Heart right ventricle (tissue), 16 donors: ENCODE measurements around the gene MUC5AC. TPM values are rescaled to one million over a fixed set of nuclear protein-coding genes. Genes with fewer than 3 reads are reported as not detected.

Experiments used
- ATAC-seq, 8 donors: fragments of 200-7000 bp; cut with Tn5 transposase; one replicate each; pipeline ENCODE4 v1.9.1; 2020; ENCODE audit warnings: mild to moderate bottlenecking in 8 of 8, moderate library complexity in 8 of 8, moderate number of reproducible peaks in 1 of 8
- DNase-seq, 2 donors: peaks; one replicate each; pipeline ENCODE4 v3.0.0-alpha.2; 2020
- H3K27ac ChIP-seq, 10 donors: fragments of 200-600 bp; sonication (generic) in 2 of 10; one replicate each; pipeline versions ENCODE4 v1.5.0 to v1.8.0; 2020 to 2022; ENCODE audit warnings: mild to moderate bottlenecking in 3 of 10
- H3K27me3 ChIP-seq, 7 donors: fragments of 200-600 bp; one replicate each; pipeline ENCODE4 v1.8.0; 2021 to 2022; ENCODE audit warnings: mild to moderate bottlenecking in 2 of 7
- H3K36me3 ChIP-seq, 9 donors: fragments of 200-600 bp; sonication (generic) in 1 of 9; one replicate each; pipeline versions ENCODE4 v1.5.0 to v1.8.0; 2020 to 2022; ENCODE audit warnings: mild to moderate bottlenecking in 2 of 9
- H3K4me1 ChIP-seq, 9 donors: fragments of 200-600 bp; sonication (generic) in 1 of 9; one replicate each; pipeline versions ENCODE4 v1.5.0 to v1.8.0; 2020 to 2022; ENCODE audit warnings: mild to moderate bottlenecking in 4 of 9
- H3K4me3 ChIP-seq, 10 donors: fragments of 200-600 bp; sonication (generic) in 2 of 10; one replicate each; pipeline versions ENCODE4 v1.5.0 to v1.8.0; 2020 to 2022; ENCODE audit warnings: mild to moderate bottlenecking in 7 of 10, moderate library complexity in 2 of 10
- H3K9me3 ChIP-seq, 11 donors: fragments of 200-600 bp in 10 of 11; sonication (generic) in 2 of 11; one replicate each; pipeline versions ENCODE4 v1.5.0 to v1.8.0; 2013 to 2022; ENCODE audit warnings: mild to moderate bottlenecking in 2 of 11, control low read depth in 1 of 11, moderate library complexity in 1 of 11
- WGBS, 2 donors: extraction: QIAGEN DNeasy Blood & Tissue Kit; methylation state at CpG; one replicate each; pipeline ENCODE4 v1.1.7; 2013; ENCODE audit warnings: inconsistent platforms in 1 of 2; 5-methylcytosine and 5-hydroxymethylcytosine counted together
- intact Hi-C, 10 donors: fragments of 100-400 bp; cut with DNase I; formaldehyde crosslinking; loops; one replicate each; pipeline versions ENCODE4 v1.11.1 to v1.14.2; 2022
- polyA plus RNA-seq, 2 donors: library from polyadenylated mRNA; stranded (reverse); fragments of 200-250 nt; gene quantifications; one replicate each; pipeline ENCODE4 v1.2.3, GENCODE V29; 2013
- total RNA-seq, 10 donors: library from RNA; stranded (reverse); fragmentation: NEBNext Ultra II Directional in 3 of 10; extraction: Animal tissue kit (Norgen Biotek cat#: 25700) in 3 of 10; gene quantifications; one replicate each; pipeline versions ENCODE4 v1.2.1 to v1.2.4, GENCODE V29; 2021 to 2023
- TF ChIP-seq, protein P1 (sequence below), 9 donors: fragments of 200-600 bp; sonication (generic) in 2 of 9; IDR thresholded peaks; one replicate each; pipeline versions ENCODE4 v1.5.0 to v1.8.0; 2021 to 2022; ENCODE audit warnings: antibody characterized with exemption in 9 of 9, mild to moderate bottlenecking in 5 of 9, moderate library complexity in 1 of 9
- donor health status: Arrhythmogenic right ventricular cardiomyopathy.
- donor health status: ischemic (EF 13 %, LVEDD 7.1; RV severe dilation, severe dysfunction).
- donor health status: healthy with polysubstance abuse.
- donor health status: DM: no; HTN: yes; CAD: no.
- donor health status: DM: no; HTN: no; CAD: no.
- donor health status: ischemic (EF 25% LVEDD 6.9; RV normal size, moderate dysfunction).
- donor health status: ischemic (EF 25% LVEDD 5.7; RV mildly dilated, moderate dysfunction).
- donor health status: healthy.
- donor health status: DM: yes; HTN: yes; CAD: no.
- donor health status: Ischemic cardiomyopathy.
- donor health status: ischemic (EF 35%, LVEDD 5.7; RV mildly dilated, moderate dysfunction).
- donor health status: nonischemic (EF 11% LVEDD 7.7; RV severe dilation, severe dysfunction).
- donor health status: DM: yes; HTN: yes; CAD: no.
- donor health status: PGD.
- donor health status: ischemic (EF 29% LVEDD 5.4; RV normal size, mild dysfunction).
- donor health status: nonischemic (EF 23%, LVEDD 6.1; RV moderate dilation, normal function).

Gene MUC5AC
- total and polyA plus RNA-seq, 12 donors = not detected

- 47 to 51% methylated on average over 48 of the region's 48 CpGs for WGBS, 2 donors
- Histone ChIP-seq H3K4me3 (no peak overlapping the region), H3K9me3 (peaks cover 0 to 3% (median 0%) of the 10 kb centered on the region in 11 donors), H3K4me1 (no peaks in the 10 kb centered on the region), H3K36me3 (no peaks in the 10 kb centered on the region), H3K27ac (no peak overlapping the region), H3K27me3 (peaks cover 7 to 75% (median 66%) of the 10 kb centered on the region in 7 donors)
- intact Hi-C loops = no loop called here
- TF ChIP-seq, protein P1, sequence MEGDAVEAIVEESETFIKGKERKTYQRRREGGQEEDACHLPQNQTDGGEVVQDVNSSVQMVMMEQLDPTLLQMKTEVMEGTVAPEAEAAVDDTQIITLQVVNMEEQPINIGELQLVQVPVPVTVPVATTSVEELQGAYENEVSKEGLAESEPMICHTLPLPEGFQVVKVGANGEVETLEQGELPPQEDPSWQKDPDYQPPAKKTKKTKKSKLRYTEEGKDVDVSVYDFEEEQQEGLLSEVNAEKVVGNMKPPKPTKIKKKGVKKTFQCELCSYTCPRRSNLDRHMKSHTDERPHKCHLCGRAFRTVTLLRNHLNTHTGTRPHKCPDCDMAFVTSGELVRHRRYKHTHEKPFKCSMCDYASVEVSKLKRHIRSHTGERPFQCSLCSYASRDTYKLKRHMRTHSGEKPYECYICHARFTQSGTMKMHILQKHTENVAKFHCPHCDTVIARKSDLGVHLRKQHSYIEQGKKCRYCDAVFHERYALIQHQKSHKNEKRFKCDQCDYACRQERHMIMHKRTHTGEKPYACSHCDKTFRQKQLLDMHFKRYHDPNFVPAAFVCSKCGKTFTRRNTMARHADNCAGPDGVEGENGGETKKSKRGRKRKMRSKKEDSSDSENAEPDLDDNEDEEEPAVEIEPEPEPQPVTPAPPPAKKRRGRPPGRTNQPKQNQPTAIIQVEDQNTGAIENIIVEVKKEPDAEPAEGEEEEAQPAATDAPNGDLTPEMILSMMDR (IDR thresholded peaks at IDR 0.05) = no peak
- DNase-seq = peak in 1 of 2 donors; percentile 7
- ATAC-seq = peak in 2 of 8 donors; percentile 11 to 34
Observed at GRCh38 chr11:1219834-1220815, 62.4 kb downstream of the MUC5AC start.

DNA sequence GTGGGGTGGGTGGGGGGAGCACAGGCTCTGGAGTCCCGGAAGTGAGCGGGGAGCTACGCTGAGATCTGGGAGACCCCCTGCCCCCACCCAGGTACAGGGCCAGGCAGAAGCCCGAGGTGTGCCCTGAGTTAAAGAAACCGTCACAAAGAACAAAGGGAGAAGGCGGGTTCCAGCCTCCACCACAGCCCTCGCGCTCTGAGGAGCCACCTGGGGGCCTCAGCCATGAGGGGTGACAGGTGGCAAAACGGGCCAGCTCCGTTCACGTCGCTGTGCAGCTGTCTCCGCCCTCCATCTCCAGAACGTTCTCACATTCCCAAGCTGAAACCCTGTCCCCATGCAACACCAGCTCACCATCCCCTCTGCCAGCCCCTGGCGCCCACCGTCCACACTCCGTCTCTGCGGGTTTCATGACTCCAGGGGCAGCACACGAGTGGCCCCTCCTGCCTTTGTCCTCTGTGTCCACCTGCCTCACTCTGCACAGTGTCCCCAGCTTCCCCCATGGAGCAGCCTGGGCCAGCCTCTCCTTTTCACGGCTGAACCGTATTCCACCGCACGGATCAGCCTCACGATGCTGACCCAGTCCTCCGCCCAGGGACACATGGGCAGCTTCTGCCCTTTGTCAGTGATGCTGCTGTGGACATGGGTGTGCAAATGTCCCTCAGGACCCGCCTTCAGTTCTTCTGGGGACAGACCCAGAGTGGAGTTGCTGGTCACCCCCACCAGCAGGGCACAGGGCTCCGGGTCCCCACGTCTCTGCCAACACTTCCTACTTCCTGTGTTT is 63.4 kb downstream of the MUC5AC start:
- H3K36me3 ChIP-seq = no peaks in the 10 kb centered on the region
- WGBS, 2 donors = 66% methylated on average over 28 of the region's 28 CpGs
- DNase-seq (peak in 1 of 2 donors; percentile 7), ATAC-seq (no peak)
- intact Hi-C loops = no loop called here
- H3K27me3 ChIP-seq = peaks cover 7 to 85% (median 76%) of the 10 kb centered on the region in 7 donors
- H3K4me3 ChIP-seq = no peak overlapping the region
- H3K27ac ChIP-seq = no peak overlapping the region
- H3K9me3 ChIP-seq = no peaks in the 10 kb centered on the region
- TF ChIP-seq, protein P1 (IDR thresholded peaks at IDR 0.05) = no peak
- no peaks in the 10 kb centered on the region for H3K4me1 ChIP-seq

DNA sequence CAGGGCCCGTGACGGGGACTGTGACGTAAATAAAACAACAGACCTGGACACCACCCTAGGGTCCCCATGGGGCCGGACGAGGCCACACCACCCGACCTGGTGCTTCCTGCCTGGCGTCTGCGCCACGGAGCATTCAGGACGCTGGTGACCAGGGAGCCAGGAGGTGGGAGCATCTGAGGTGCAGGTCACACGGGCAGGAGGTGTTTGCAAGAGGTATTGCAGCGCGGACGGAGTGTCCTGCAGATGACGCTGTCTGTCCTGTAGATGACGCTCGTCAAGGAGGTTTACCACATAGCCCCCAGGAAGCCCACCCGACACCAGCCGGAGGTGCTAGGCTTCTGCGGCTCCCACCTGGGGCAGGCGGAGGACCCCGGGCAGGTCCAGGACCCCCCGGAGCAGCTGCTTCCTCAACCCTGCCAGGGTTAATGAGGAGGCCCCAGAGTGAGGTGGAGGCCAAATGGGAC is 64.1 kb downstream of the MUC5AC start:
- no peak overlapping the region for H3K27ac ChIP-seq
- 76 to 79% methylated on average over 23 of the region's 23 CpGs for WGBS, 2 donors
- H3K9me3 ChIP-seq = no peaks in the 10 kb centered on the region
- no peak for ATAC-seq
- H3K4me1 ChIP-seq = no peaks in the 10 kb centered on the region
- TF ChIP-seq, protein P1 (IDR thresholded peaks at IDR 0.05) = no peak
- H3K4me3 ChIP-seq = no peak overlapping the region
- intact Hi-C loops = no loop called here
- H3K27me3 ChIP-seq = peaks cover 7 to 93% (median 82%) of the 10 kb centered on the region in 7 donors
- peak in 1 of 2 donors; percentile 9 for DNase-seq
- no peaks in the 10 kb centered on the region for H3K36me3 ChIP-seq
